HS-5 (cell line): ENCODE results near the gene FMOD.
"Not testable (repeated sequence)": the region's sequence is repeated elsewhere in the genome, so short reads cannot be mapped to it uniquely, and the experiment has no call there.

Experiments used
- DNase-seq: peaks from one replicate; pipeline ENCODE4 v3.0.0-alpha.2; 2012; ENCODE audit warnings: low read depth

FMOD gene

GRCh38 chr1:203305809-203306088, 45.2 kb downstream of the FMOD start:
- no peak for DNase-seq

DNA sequence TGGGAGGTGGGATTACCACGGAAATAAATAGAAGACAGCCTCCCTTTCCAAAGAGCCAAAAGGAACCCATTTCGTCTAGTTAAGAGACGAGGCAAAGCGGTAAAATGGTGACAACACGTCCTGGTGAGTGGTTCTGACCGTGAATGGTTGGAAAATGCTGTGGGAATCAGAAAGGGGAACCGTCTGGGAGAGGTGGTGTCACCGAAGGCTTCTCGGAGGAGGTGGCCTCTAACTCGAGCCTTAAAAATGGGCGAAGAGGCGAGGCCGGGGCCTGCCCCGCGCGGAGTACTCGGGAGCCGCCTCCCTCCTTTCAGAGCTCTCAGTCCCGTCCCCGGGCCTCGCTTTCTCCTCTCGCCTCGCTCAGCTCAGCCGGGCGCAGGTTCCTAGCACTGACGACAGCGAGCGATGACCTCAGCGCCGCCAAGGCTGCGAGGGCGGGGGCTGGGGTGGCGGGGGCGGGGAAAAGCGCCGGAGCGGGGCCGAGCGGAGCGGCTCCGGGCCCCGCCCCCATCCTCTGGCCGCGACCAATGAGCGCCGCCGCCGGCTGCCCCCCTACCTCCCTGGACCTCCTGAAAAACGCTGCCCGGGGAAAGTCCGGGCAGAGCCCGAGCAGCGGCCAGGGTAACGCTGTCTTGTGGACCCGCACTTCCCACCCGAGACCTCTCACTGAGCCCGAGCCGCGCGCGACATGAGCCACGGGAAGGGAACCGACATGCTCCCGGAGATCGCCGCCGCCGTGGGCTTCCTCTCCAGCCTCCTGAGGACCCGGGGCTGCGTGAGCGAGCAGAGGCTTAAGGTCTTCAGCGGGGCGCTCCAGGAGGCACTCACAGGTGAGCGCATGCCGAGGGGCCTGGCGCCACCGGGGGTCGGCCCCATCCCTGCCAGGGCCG, 45.8 kb downstream of the FMOD start, which contains the start of gene BTG2:
Gene BTG2, plus strand, starts transcription at position 601 of the 890 bp plus-strand sequence. Its CDS starts 88 bp downstream, at position 689.
- DNase-seq = peak; percentile 34

GRCh38 chr1:203304391-203304918, 46.5 kb downstream of the FMOD start:
- no peak for DNase-seq

GRCh38 chr1:203302894-203303293, 48.0 kb downstream of the FMOD start:
- no peak for DNase-seq

DNA sequence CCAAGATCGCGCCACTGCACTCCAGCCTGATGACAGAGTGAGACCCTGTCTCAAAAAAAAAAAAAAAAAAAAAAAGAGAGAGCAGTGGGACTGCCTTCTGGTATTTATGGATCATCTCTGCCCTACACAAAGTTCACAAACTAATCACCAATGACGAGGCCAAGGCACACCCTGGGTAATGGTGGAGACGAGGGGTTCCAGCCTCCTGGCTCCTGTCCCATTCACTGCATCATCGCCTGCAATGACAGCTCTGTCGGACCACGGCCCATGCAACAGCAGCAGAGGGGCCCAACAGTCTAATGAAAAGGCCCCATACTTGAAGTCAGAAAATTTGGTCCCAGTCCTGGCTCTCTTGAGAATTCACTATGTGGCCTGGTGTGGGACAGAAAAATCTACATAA, 48.5 kb downstream of the FMOD start:
- DNase-seq = no peak

- DNase-seq = no peak
Observed at GRCh38 chr1:203301331-203301668, 49.6 kb downstream of the FMOD start.

- no peak for DNase-seq
Observed at GRCh38 chr1:203300441-203301330, 50.2 kb downstream of the FMOD start.

DNA sequence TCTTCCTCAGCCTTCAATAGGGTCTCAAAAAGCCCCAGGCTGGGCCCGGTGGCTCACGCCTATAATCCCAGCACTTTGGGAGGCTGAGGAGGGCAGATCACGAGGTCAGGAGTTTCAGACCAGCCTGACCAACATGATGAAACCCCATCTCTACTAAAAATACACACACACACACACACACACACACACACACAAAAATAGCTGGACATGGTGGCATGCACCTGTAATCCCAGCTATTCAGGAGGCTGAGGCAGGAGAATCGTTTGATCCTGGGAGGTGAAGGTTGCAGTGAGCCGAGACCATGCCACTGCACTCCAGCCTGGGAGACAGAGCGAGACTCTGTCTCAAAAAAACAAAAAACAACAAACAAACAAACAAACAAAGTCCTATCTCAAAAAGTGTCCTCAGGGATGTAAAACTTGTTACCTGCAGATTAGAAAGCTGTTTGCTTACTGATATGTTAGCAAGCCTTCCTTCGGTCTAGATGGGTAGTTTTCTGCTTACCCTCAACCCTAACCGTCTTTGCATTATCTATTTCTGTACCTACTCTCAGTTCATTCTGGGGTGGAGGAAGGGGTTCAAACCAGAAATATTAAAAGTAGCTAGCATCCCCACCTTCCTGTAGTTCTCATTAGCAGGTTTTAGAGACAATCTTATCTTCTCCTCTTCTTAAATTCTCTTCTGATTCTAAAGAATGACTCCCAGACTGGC, 51.0 kb downstream of the FMOD start:
- not testable (repeated sequence) for DNase-seq

DNA sequence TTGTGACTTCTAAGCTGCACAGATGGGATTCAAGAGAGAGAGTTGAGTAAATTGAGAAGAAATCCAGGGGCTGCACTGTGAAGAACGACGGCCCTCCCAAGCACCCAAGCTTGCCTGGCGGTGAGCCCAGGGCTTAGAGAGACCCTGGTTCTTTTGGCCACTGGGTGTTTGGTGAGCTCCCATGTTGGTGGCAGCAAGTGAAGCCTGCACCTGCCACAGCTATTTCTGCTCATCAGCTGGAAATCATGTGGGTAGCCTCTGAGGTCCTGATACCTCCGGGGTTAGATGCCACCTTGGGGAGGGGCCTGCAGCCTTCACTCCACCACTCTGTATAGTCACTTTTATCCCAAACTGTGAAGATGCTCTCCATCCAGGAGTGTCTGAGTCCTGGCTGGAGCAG, 51.8 kb downstream of the FMOD start:
- DNase-seq = no peak

DNA sequence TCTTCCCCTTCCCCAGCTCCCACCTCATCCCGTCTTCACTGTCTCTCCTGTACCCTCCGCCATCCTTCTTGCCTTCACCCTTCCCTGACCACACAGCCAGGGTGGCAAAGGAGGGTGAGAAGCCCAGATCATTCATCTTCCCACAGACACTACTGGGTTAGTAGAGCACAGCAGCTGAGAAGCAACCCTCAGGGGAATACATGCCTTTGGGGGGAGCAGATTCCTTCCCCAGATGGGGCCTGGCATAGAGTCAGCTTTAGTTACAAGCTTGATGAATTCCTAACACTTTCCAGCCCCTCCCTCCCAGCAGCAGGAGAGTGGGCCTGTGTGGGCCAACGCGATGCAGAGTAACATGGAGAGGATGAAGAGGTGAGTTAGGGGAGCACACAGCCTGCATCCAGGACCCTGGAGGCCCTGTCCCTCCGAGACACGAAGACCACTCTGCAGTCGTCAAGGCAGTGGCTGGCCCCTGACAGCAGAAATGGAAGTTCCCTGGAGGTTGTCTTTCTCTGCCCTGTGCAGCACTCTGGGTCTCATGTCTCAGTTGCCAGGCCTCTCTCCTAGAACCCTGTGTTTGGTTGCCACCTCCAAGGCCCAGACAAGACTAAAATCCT, 54.4 kb downstream of the FMOD start:
- DNase-seq = no peak

DNA sequence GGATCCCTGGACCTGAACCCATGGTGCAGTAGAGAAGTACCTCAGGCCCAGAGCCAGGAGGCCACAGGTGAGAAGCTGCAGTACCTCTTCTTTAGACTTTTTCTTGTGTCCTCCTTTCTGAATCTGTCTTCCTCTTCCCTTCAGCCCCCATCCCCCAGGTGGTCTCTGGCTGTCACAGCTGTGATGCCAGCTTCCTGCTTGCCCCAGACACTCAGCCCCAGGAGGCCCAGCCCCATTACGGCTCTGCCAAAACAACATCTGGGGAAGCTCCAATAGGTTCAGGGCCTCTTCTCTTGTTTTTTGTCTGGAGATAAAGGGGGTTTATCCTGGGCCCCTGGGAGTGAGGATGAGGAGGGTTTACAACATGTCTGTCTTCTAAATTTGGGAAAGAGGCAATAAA, 55.1 kb downstream of the FMOD start:
- no peak for DNase-seq

- no peak for DNase-seq
Observed at GRCh38 chr1:203291201-203292096, 59.5 kb downstream of the FMOD start.
